ENCODE data around the gene SRSF5.

DNA sequence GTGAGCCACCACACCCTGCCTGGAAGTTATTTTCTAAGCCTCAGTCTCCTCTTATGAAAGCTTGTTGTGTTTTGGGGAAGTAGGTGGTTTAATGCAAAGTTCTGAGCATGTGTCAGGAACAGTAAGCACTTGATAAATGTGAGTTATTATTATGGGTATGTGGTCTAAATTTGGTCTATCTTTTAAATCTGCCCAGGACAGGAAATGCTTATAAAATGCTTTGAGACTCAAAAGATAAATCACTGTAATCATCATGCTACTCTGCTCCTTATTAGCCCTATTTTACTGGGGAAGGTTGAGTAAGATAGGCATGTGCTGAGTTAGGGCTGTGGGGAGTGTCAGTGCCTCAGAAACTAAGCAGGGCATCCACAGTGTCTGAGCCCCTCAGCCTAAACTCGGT is 13.1 kb upstream of the SRSF5 start:
- TF ChIP-seq ELF4 (IDR thresholded peaks at IDR 0.05) (no peak), SUZ12 (IDR thresholded peaks at IDR 0.05) (no peak), ZNF384 (IDR thresholded peaks at IDR 0.05) (no peak), SP1 (IDR thresholded peaks at IDR 0.05) (no peak), FOXM1 (IDR thresholded peaks at IDR 0.05; ENCODE audit: borderline replicate concordance) (no peak)

Measured in HEK293T (cell line).